Measurements from ENCODE around the gene RAB7A. TPM values are rescaled to one million over a fixed set of nuclear protein-coding genes. Genes with fewer than 3 reads are reported as not detected.

Gene RAB7A
- total RNA-seq, 4 donors from 2014 or later, result 70.7 to 109 (median 92.3) TPM

DNA sequence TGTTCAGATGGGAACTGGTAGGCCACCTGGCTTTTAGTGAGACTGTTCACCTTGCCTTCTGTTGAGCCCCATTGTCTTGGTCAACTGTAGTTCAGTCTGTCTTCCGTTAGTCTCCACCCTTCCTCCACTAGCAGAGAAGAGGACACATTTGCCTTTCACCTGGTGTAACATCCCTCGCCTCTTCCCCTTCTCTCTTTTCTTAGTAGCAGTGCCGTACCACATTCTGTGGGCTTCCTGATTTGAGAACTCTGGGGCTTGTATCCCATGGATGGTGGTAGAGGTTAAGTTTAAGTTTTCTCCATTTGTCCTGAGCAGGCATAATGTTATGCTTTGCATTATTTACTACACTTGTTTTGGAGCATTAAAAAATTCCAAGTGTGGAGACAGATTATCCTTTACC, 49.3 kb downstream of the RAB7A start:
- DNase-seq, result no peak
- intact Hi-C loops (cut with DNase I), result no loop called here
- H3K27ac ChIP-seq, result no peak overlapping the region
- peaks cover 0 to 6% (median 0%) of the 10 kb centered on the region in 3 donors for H3K36me3 ChIP-seq
- no peak overlapping the region for H3K4me3 ChIP-seq
- 87 to 95% methylated on average over 3 of the region's 3 CpGs for WGBS, 2 donors
- no peaks in the 10 kb centered on the region for H3K9me3 ChIP-seq
- H3K27me3 ChIP-seq, result no peaks in the 10 kb centered on the region
- H3K4me1 ChIP-seq, result peaks cover 4 to 57% (median 5%) of the 10 kb centered on the region in 3 donors
- TF ChIP-seq, protein P1, sequence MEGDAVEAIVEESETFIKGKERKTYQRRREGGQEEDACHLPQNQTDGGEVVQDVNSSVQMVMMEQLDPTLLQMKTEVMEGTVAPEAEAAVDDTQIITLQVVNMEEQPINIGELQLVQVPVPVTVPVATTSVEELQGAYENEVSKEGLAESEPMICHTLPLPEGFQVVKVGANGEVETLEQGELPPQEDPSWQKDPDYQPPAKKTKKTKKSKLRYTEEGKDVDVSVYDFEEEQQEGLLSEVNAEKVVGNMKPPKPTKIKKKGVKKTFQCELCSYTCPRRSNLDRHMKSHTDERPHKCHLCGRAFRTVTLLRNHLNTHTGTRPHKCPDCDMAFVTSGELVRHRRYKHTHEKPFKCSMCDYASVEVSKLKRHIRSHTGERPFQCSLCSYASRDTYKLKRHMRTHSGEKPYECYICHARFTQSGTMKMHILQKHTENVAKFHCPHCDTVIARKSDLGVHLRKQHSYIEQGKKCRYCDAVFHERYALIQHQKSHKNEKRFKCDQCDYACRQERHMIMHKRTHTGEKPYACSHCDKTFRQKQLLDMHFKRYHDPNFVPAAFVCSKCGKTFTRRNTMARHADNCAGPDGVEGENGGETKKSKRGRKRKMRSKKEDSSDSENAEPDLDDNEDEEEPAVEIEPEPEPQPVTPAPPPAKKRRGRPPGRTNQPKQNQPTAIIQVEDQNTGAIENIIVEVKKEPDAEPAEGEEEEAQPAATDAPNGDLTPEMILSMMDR (IDR thresholded peaks at IDR 0.05), result no peak
- no peak for TF ChIP-seq POLR2A (IDR thresholded peaks at IDR 0.05)

DNA sequence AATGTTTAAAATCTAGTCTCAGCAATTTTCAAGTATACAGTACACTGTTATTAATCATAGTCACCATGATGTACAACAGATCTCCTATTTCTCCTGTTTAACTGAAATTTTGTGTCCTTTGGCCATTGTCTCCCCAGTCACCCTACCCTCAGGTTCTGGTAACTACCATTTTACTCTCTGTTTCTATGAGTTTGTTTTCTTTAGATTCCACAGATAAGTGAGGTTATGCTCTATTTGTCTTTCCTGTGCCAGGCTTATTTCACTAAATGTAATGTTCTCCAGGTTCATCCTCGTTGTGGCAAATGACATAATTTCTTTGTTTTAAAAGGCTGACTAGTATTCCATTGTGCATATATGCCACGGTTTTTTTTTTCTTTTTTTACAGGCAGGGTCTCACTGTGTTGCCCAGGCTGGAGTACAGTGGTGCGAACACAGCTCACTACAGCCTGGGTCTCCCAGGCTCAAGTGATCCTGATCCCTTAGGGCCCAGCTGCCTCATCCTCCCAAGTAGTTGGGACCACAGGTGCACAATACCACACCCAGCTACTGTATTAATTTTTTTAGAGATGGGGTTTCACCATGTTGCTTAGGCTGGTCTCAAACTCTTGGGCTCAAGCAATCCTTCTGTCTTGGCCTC, 50.0 kb downstream of the RAB7A start:
- Histone ChIP-seq H3K36me3 (peaks cover 0 to 6% (median 0%) of the 10 kb centered on the region in 3 donors), H3K9me3 (no peaks in the 10 kb centered on the region), H3K4me1 (peaks cover 4 to 59% (median 7%) of the 10 kb centered on the region in 3 donors), H3K27me3 (no peaks in the 10 kb centered on the region), H3K27ac (no peak overlapping the region), H3K4me3 (no peak overlapping the region)
- TF ChIP-seq, protein P1 (IDR thresholded peaks at IDR 0.05), result no peak
- no peak for TF ChIP-seq POLR2A (IDR thresholded peaks at IDR 0.05)
- intact Hi-C loops (cut with DNase I), result no loop called here
- 68 to 81% methylated on average over 3 of the region's 3 CpGs for WGBS, 2 donors
- no peak for DNase-seq

DNA sequence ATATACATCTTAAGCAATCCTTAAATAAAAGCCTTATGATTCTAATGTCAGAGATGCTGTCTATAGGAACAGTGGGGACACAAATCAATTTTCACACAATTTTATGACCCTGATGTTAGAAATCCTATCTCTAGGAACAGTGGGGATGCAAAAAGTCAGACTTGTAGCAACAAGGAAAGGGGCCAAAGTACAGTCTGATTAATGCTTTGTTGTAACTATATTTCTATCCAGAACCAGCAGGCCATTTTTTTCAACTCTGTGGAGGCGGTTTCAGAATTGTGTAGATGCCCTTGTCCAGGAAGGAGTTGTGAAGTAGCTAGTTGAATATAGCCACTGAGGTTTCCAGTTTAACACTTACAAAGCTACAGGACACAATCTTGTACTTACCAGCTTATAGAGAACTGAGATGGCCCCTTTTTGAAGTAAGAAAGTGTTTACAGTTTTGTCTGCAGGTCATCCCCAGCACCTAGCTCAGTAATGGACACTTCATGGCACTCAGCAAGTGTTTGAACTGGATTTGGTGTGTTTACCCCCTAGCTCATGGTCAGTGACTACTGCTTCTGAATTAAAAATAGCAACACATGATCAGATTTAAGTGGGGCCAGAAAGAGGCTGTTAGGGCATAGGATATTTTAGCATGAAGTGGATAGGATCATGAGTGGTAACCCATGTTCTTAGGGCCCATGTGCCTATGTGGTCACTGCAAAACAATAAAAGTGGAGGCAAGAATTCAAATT, 54.3 kb downstream of the RAB7A start:
- H3K27me3 ChIP-seq, result no peaks in the 10 kb centered on the region
- WGBS, 2 donors, result 18 to 90% methylated on average over 1 of the region's 1 CpG
- intact Hi-C loops (cut with DNase I), result no loop called here
- TF ChIP-seq POLR2A (IDR thresholded peaks at IDR 0.05), result no peak
- TF ChIP-seq, protein P1 (IDR thresholded peaks at IDR 0.05), result no peak
- no peak overlapping the region for H3K27ac ChIP-seq
- no peak overlapping the region for H3K4me3 ChIP-seq
- peaks cover 4 to 74% (median 17%) of the 10 kb centered on the region in 3 donors for H3K4me1 ChIP-seq
- peaks cover 0 to 6% (median 0%) of the 10 kb centered on the region in 3 donors for H3K36me3 ChIP-seq
- H3K9me3 ChIP-seq, result no peaks in the 10 kb centered on the region
- no peak for DNase-seq

DNA sequence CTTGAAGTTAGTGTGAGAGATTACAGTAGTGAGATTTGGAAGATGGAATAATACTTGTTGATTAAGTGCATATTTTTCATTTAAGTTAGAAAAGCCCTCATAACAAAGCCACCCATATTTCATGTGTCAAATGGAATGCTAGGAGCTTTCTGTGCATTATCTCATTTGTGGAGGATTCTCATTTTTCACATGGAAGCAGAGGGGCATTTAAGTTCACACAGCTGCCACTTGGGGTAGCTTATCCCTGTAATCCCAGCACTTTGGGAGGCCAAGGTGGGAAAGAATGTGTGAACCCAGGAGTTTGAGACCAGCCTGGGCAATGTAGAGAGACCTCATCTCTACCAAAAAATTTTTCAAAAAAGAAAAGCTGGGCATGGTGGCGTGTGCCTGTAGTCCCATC, 55.2 kb downstream of the RAB7A start:
- no peak for DNase-seq
- Histone ChIP-seq H3K27me3 (no peaks in the 10 kb centered on the region), H3K27ac (no peak overlapping the region), H3K4me3 (no peak overlapping the region), H3K9me3 (no peaks in the 10 kb centered on the region), H3K36me3 (peaks cover 0 to 6% (median 0%) of the 10 kb centered on the region in 3 donors), H3K4me1 (peaks cover 4 to 81% (median 21%) of the 10 kb centered on the region in 3 donors)
- intact Hi-C loops (cut with DNase I), result no loop called here
- 89 to 100% methylated on average over 1 of the region's 1 CpG for WGBS, 2 donors
- TF ChIP-seq POLR2A (IDR thresholded peaks at IDR 0.05), result no peak
- TF ChIP-seq, protein P1 (IDR thresholded peaks at IDR 0.05), result no peak
